GDM1 (cell line): ENCODE data around the gene RPUSD2.

Experiments
- DNase-seq: peaks from one replicate; lab custom pipeline; 2025; lab: John Stamatoyannopoulos, UW

Gene RPUSD2

GRCh38 chr15:40623361-40623760 lies 54.3 kb downstream of the RPUSD2 start:
- no peak for DNase-seq
